Stimulated activated effector memory CD8-positive, alpha-beta T cell treated with anti-CD3 and anti-CD28 coated beads, Interleukin-12 subunit alpha, Interleukin-12 subunit beta, amount 100 ng/mL, for 72 hours (primary cell): ENCODE data around the gene HDAC9.

Experiments
- ATAC-seq: fragments of 150-1000 bp; cut with Tn5 transposase; 2 replicates; pipeline ENCODE4 v1.10.0; 2021
- DNase-seq, 2 donors: peaks; one replicate each; pipeline ENCODE4 v3.0.0; 2021 to 2022; ENCODE audit warnings: low spot score in 2 of 2
- H3K27ac Mint-ChIP-seq: one replicate; pipeline ENCODE4 v1.8.0; 2022; ENCODE audit warnings: mild to moderate bottlenecking, mixed read lengths
- H3K36me3 Mint-ChIP-seq: one replicate; pipeline ENCODE4 v1.8.0; 2022; ENCODE audit warnings: mild to moderate bottlenecking, mixed read lengths
- H3K4me1 Mint-ChIP-seq: one replicate; pipeline ENCODE4 v1.8.0; 2022; ENCODE audit warnings: mixed read lengths
- H3K4me3 Mint-ChIP-seq: one replicate; pipeline ENCODE4 v1.8.0; 2022; ENCODE audit warnings: mild to moderate bottlenecking, mixed read lengths
- H3K9me3 Mint-ChIP-seq: one replicate; pipeline ENCODE4 v1.8.0; 2022; ENCODE audit warnings: mixed read lengths

HDAC9 gene

DNA sequence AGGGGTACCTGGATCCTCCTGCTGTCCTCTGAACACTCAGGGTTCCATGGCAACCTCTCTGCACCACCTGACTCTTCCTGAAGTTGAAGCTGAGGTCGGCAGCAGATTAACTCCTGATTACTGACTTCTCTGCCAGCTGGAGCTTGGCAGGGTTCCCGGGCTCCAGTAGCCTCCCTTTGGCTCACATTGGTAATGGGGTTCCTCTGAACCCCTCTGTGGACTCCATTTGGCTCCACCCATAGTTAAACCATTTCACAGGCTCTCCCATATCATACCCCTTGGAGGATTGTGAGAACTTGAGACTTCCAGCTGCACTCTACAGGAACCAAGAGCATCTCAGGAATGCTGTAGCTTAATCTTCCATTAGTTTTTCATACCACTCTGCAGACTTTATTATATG, 292.5 kb downstream of the HDAC9 start:
- no peak overlapping the region for H3K4me3 Mint-ChIP-seq
- peaks cover 13% of the 10 kb centered on the region for H3K9me3 Mint-ChIP-seq
- no peak overlapping the region for H3K27ac Mint-ChIP-seq
- no peaks in the 10 kb centered on the region for H3K36me3 Mint-ChIP-seq
- DNase-seq (no peak), ATAC-seq (no peak)
- no peaks in the 10 kb centered on the region for H3K4me1 Mint-ChIP-seq

DNA sequence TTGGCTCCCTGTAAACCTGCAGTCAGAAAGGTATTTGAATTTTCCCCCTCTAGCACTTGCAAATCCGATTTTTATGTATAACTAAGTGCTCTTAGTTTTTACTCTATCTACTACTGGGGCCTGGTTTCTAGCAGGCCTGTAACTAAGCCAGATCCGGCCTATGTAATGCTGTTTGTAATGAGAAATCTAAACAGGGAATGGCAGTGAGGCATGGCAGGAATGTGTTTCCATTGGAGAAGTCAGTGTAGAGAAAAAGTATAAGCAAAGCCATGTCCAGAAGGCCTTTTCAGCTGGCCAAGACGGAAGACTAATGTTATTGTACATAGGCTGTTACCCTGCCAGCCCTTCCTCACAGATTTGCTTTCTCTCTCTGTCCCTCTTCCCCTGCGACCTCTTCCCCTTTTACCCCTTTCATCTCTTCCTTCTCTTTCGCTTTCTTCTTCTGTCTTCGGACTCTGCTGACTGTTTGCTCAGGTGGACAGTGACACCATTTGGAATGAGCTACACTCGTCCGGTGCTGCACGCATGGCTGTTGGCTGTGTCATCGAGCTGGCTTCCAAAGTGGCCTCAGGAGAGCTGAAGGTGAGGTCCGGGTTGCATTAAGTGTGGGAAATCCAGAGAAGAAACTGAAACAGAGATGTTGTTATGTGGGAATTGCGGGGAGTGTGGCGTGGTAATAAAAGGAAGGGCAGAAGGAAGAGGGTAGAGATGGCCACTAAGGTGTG, 297.5 kb downstream of the HDAC9 start:
- H3K27ac Mint-ChIP-seq, result no peak overlapping the region
- no peak for ATAC-seq
- no peaks in the 10 kb centered on the region for H3K4me1 Mint-ChIP-seq
- H3K4me3 Mint-ChIP-seq, result no peak overlapping the region
- no peaks in the 10 kb centered on the region for H3K9me3 Mint-ChIP-seq
- no peak for DNase-seq
- H3K36me3 Mint-ChIP-seq, result no peaks in the 10 kb centered on the region

DNA sequence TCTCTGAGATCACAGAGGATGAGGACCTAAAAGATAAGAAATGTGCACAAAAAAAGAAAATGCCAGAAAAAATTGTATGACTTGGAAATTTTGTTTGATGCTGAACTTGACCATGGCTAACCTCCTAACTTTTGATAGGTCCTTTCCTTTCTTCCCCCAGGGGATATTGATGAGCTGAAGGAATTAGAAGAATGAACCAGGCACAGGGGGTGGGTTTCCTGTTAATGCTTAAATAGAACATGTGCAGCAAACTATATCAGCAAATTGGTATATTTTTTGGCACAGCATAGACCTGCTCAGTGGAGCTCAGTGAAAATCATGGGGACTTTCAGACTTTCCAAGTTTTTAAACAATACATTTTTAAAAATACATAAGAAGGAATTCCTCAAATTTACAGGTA, 300.7 kb downstream of the HDAC9 start:
- H3K27ac Mint-ChIP-seq, result no peak overlapping the region
- no peaks in the 10 kb centered on the region for H3K4me1 Mint-ChIP-seq
- no peak for ATAC-seq
- no peak overlapping the region for H3K4me3 Mint-ChIP-seq
- H3K36me3 Mint-ChIP-seq, result no peaks in the 10 kb centered on the region
- H3K9me3 Mint-ChIP-seq, result no peaks in the 10 kb centered on the region
- DNase-seq, result no peak

DNA sequence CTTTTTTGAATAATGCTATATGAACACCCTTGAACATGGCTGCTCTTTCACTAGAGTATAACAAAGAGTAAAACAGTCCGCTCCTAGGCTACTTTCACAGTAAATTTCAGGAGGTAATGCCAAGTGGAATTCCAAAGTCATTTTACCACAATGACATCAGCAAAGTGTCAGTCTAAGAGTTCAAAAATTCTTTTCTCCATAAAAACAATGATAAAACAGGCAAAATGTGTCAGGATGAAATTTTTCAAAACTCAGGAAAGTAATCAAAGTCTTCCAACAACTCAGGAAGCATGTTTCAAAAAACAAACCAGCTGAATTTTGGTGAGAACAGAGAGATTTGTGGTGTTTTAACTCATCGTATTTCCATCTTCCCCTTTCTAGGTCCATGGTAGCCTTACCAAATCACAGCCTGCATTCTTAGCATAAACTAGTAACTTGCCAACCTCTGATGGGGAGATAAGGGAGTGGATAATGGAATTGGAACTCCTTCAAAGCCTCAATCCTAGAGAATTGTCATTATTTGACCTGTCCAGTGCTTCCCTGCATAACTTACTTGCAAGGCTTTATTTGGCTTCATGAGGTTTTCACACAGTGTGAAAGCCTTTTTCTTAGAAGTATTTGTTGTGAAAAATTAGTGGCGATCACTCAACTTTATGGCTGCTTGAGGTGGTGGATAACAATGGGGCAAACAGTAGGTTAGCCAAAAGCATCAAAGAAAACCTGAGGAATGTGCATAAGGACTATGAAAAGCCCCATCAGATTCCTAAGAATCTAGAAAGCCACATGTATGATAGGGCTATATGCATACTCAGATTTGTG, 302.7 kb downstream of the HDAC9 start:
- Mint-ChIP-seq H3K4me3 (no peak overlapping the region), H3K4me1 (no peaks in the 10 kb centered on the region), H3K9me3 (no peaks in the 10 kb centered on the region), H3K36me3 (no peaks in the 10 kb centered on the region), H3K27ac (no peak overlapping the region)
- no peak for ATAC-seq
- DNase-seq, result no peak

DNA sequence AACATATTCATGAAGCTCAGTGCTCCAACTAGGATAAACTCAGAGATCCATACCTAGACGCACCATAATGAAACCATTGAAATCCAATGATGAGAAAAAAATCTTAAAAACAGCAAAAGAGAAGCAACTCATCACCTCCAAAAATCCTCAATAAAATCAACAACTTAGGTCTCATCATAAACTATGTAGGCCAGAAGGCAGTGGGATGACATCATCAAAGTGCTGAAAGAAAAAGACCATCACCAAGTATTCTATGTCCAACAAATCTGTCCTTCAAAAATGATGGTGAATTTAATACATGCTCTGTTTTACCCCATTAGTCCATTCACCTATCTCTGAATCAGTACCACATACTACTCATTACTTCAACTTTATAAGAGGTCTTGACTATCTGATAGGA, 304.4 kb downstream of the HDAC9 start:
- no peak overlapping the region for H3K27ac Mint-ChIP-seq
- no peaks in the 10 kb centered on the region for H3K4me1 Mint-ChIP-seq
- H3K9me3 Mint-ChIP-seq, result no peaks in the 10 kb centered on the region
- no peak overlapping the region for H3K4me3 Mint-ChIP-seq
- no peaks in the 10 kb centered on the region for H3K36me3 Mint-ChIP-seq
- DNase-seq (no peak), ATAC-seq (no peak)

DNA sequence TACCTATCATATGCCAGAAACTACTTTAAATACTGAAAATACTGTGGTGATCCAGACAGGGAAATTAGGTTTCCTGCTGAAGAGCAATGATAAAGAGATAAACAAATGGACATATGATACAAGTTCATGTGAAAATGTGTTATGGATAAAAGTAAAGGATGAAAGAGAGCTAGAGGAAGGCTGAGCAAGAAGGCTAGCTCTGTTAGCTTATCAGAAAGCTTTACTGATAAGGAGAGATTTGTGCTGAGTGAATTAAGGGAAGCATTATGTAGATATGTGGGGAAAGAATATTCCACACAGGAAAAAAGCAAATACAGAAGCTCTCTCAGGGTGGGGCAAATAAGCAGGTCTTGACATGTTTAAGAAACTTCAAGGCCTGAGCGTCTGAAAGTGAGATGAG, 308.4 kb downstream of the HDAC9 start:
- Mint-ChIP-seq H3K27ac (no peak overlapping the region), H3K36me3 (no peaks in the 10 kb centered on the region), H3K9me3 (no peaks in the 10 kb centered on the region), H3K4me3 (no peak overlapping the region), H3K4me1 (no peaks in the 10 kb centered on the region)
- no peak for DNase-seq
- no peak for ATAC-seq

DNA sequence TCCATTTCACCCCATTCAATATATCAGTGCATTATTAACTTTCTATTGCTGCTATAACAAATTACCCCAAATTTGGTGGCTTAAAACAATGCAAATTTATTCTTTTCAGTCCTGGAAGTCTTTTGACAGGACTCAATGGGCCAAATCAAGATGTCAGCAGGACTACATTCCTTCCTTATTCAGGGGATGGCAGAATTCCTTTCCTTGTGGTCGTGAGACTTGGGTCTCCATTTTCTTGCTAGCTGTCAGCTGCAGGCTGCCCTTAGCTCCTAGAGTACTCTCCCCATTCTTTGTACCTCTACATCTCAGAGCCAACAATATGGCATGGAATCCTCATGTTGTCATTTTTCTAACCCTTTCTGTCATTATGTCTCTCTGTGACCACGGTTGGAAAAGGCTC, 310.6 kb downstream of the HDAC9 start:
- H3K36me3 Mint-ChIP-seq, result no peaks in the 10 kb centered on the region
- H3K4me3 Mint-ChIP-seq, result no peak overlapping the region
- H3K4me1 Mint-ChIP-seq, result no peaks in the 10 kb centered on the region
- no peak for DNase-seq
- ATAC-seq, result no peak
- no peaks in the 10 kb centered on the region for H3K9me3 Mint-ChIP-seq
- no peak overlapping the region for H3K27ac Mint-ChIP-seq

DNA sequence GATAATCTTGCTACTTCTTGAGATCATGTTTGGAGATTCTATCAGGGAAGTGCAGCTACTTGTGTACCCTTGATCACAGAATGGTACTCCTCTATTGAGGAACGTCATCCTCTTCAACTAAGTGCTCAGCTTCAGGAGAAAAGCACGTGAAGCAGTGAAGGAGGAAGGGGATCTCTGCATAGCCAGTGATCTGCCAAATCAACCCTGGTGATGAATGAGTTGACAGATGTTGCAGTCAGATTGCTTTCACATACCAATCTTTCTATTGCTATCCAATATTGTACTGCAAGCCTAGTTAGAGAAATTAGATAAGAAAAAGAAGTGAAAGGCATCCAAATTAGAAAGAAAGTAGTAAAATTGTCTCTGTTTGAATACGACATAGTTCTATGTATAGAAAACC, 312.5 kb downstream of the HDAC9 start:
- no peak for DNase-seq
- no peak overlapping the region for H3K4me3 Mint-ChIP-seq
- no peaks in the 10 kb centered on the region for H3K36me3 Mint-ChIP-seq
- peaks cover 9% of the 10 kb centered on the region for H3K9me3 Mint-ChIP-seq
- no peak overlapping the region for H3K27ac Mint-ChIP-seq
- ATAC-seq, result no peak
- no peaks in the 10 kb centered on the region for H3K4me1 Mint-ChIP-seq

DNA sequence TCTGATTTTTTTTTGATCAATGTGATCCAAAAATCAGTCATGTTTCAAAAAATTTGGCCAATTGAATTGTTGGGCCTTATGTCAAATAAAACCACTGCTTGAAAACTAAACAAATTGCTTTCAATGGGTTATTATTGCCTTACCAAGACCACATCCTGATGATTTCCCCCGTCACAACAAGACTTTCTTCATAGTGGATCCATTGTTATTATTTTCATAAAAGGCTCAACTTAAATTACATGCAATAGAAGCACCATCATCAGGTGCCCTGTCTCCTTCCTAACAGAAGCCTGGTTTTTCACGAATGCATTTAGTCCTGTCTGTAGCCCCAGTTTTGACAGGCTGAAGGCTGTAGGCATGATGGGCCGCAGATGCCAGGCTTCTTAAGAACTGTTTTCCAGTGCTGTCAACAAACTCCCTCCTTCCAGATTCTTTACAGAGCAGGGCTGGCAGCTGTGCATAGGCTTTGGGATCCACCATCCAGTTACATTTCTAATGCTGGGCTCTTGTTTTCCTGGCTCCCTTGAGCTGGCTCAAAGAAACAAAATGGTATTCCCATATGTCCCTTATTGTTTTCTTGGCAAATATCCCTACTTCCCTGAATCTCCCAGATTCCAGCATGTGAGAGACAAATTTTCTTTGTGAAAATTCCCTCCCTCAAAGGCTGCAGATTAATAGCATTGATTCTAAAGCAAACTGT, 319.9 kb downstream of the HDAC9 start:
- no peak for DNase-seq
- Mint-ChIP-seq H3K36me3 (no peaks in the 10 kb centered on the region), H3K4me3 (no peak overlapping the region), H3K4me1 (no peaks in the 10 kb centered on the region), H3K27ac (no peak overlapping the region), H3K9me3 (peaks cover 11% of the 10 kb centered on the region)
- ATAC-seq, result no peak

DNA sequence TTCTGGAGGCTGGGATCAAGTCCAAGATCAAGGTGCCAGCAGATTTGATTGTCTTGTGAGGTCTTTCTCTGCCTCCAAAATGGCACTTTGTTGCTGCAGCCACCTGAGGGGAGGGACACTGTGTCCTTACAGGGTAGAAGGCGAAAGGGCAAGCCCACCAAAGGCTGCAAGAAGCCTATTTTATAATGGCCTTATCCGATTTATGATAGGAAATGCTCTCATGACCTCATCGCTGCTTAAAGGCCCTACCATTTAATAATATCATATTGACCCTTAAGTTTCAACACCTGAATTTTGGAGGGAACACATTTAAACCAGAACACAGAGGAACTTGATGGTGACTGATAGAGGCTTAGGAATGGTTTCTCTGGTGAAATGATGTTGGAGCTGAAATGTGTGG, 325.4 kb downstream of the HDAC9 start:
- Mint-ChIP-seq H3K4me3 (no peak overlapping the region), H3K27ac (no peak overlapping the region), H3K9me3 (no peaks in the 10 kb centered on the region), H3K4me1 (no peaks in the 10 kb centered on the region), H3K36me3 (no peaks in the 10 kb centered on the region)
- no peak for ATAC-seq
- no peak for DNase-seq

DNA sequence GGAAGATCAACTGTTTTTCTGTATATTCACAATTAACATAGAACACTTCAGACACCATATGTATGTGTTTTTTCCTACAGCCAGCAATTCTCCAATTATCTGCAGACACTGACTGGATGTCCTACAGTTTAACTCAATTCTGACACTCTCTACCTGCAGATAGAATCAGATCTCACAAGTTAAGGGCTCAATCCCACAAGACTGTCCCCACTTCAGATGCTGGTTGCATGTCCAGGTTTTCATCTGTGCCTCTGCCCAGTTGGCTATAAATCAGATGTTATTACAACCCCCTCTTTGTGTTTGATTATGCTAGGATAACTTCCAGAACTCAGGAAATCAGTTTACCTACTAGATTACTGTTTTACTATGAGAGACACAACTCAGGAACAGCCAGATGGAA, 326.0 kb downstream of the HDAC9 start:
- DNase-seq (no peak), ATAC-seq (no peak)
- Mint-ChIP-seq H3K4me3 (no peak overlapping the region), H3K36me3 (no peaks in the 10 kb centered on the region), H3K4me1 (no peaks in the 10 kb centered on the region), H3K27ac (no peak overlapping the region), H3K9me3 (no peaks in the 10 kb centered on the region)

DNA sequence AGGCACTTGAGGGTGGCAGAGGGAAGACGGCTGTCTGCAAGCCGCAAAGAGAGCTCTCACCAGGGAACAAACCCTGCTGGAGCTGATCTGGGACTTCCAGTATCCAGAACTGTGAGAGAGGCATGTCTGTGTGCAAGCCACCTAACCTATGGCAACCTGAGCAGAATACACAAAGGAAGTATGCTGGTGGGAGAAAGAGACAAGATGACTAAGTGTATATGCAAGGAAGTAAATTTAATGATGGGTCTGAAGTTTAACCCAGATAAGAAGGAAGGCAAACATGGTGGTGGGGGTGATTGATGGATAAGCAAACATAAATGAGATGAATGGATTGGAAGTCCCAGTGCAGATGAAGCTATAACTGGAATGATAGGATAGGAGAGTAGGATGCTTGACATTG, 328.6 kb downstream of the HDAC9 start:
- no peak overlapping the region for H3K4me3 Mint-ChIP-seq
- peak; percentile 21 for ATAC-seq
- no peaks in the 10 kb centered on the region for H3K9me3 Mint-ChIP-seq
- no peaks in the 10 kb centered on the region for H3K36me3 Mint-ChIP-seq
- no peaks in the 10 kb centered on the region for H3K4me1 Mint-ChIP-seq
- no peak for DNase-seq
- H3K27ac Mint-ChIP-seq, result no peak overlapping the region

DNA sequence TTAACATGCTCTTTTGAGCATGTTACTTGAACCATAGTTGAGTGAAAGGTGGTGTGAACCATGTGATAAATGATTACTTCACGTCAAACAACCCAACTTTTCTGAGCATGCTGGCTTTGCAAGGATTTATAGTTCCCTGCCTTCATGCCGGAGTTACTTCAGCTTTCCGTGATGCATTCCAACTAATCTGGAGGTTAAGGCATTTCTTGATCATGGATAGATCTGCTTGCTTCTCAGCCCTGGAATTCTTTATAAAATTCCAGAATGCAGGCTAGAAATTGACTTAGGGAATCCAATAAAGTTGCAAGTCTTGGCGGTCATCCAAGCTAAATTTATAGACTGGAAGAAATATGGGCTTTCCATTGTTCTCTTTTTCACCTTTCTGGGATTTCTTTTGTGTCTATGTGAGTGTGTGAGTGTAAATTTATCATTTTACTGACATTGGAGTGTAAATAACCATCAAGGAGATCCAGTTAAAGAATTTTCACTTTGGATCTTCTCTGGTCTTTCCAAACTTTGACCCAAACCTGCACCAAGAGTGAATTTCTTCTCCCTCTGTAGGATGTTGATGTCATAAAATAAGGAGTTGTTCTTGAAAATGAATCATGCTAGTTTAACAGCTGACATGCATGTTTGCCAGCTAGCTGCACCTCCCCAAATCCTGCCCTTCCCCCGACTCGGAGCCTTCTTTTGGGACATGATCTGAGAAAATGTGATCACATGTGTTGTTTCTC, 332.9 kb downstream of the HDAC9 start:
- H3K4me1 Mint-ChIP-seq, result no peaks in the 10 kb centered on the region
- DNase-seq, result no peak
- H3K9me3 Mint-ChIP-seq, result no peaks in the 10 kb centered on the region
- no peak overlapping the region for H3K27ac Mint-ChIP-seq
- H3K4me3 Mint-ChIP-seq, result no peak overlapping the region
- ATAC-seq, result no peak
- no peaks in the 10 kb centered on the region for H3K36me3 Mint-ChIP-seq

DNA sequence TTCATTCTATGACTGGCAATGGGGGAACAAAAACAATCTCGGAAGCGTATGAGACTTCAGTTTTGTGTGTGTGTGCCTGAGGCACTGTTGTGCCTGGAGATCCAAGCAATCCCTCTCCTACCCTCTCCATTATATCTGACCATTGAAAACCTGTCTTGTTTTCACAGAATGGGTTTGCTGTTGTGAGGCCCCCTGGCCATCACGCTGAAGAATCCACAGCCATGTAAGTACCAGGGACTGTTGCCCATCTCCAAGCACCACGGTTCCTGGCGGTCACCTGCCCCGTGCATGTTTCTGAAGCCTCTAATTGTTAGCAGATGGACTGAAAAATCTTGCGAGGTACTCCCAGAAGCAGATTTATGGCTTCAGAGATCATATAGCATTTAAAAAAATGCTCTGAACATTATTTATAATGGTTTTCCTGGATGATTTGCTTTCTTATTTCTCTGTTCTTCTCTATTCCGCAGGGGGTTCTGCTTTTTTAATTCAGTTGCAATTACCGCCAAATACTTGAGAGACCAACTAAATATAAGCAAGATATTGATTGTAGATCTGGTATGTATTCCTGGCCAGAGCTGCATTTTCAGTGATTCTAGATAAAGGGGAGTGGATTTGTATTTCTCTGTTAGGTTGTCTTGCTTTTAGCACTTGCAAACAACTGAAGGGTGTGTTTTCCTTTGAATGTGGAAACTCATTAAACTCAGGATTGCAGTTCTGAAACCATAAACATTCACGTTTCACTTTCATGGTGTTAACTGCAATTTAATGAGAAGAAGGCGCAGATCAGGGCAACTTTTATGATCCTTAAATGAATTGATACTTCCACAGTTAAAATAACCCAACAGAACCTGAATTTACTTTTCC, 333.7 kb downstream of the HDAC9 start:
- H3K9me3 Mint-ChIP-seq, result no peaks in the 10 kb centered on the region
- ATAC-seq (no peak), DNase-seq (no peak)
- no peak overlapping the region for H3K27ac Mint-ChIP-seq
- no peaks in the 10 kb centered on the region for H3K36me3 Mint-ChIP-seq
- H3K4me3 Mint-ChIP-seq, result no peak overlapping the region
- no peaks in the 10 kb centered on the region for H3K4me1 Mint-ChIP-seq
